T-helper 1 cell (primary cell): Measurements from ENCODE around the gene PCP4.

ENCODE experiments used
- DNase-seq, 5 donors: peaks; one replicate each; pipeline ENCODE4 v3.0.0-alpha.2; 2012 to 2020
- total RNA-seq, 4 donors: gene quantifications; one replicate each; lab custom pipeline; 2026; lab: John Stamatoyannopoulos, UW

Gene PCP4
- 0 reads per million in 4 donors for total RNA-seq

- peak in 1 of 5 donors; percentile 4 for DNase-seq
These were observed at the start of gene PCP4 for GRCh38 chr21:39867198-39867650. PCP4 (plus strand) TSS chr21:39867438; CDS start chr21:39867502, 64 bp downstream.

DNA sequence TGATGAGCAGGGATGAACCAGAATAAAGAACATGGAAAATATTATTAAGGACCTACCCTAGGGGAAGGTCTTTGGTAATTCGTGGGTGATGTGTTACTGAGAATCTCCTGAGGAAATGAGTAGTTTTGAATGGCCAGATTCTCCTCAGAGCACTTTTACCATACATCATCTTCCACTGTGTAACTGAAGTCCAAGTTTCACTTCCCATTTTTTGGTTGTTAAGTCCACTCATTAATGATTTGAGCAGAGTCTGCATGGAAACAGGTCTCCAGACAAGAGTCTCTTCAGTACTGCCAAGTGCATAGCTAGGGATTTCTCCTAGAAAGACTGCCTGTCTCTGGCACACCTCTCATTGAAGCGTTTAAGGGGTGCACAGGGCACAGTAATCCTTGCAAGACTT lies 48.7 kb upstream of the PCP4 start:
- no peak for DNase-seq

GRCh38 chr21:39822042-39822441 lies 45.2 kb upstream of the PCP4 start:
- no peak for DNase-seq

- DNase-seq = no peak
These were observed 42.0 kb upstream of the PCP4 start for GRCh38 chr21:39825250-39825649.

GRCh38 chr21:39834543-39834942 lies 32.7 kb upstream of the PCP4 start:
- DNase-seq = no peak

GRCh38 chr21:39837861-39838359 lies 29.3 kb upstream of the PCP4 start:
- no peak for DNase-seq

DNA sequence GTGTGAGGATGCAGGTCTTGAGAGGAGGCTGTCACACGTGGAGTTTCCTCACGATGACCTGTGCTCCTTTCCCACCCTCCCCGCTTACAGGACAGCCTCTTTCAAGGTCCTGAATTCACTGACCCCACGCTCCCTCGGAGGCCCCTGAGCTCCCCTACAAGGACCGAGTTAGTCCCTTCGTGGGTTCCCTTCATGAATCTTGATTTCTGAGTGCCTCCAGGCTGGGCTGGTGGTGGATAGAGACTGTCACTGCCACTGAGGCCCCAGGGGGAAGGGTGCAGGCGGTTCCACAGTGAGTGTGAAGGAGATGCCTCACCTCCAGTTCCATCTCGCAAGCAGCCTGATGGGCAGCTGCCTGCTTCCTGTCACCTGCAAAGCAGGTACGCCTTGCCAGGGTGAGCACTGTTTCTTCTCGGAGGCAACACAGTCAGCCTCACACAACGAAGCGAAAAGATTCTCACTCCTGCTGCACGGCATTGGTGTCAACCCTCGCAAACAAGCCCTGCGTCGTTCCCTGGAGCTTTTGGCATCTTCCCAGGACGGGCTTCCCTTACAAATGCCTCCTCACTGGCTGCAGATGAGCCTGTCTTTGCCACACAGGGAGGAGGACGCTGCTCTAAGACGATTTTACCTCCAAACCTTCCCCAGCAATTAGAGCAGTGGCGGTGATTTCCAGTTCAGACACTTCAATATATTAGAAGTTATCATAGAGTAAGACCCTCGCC lies 26.7 kb upstream of the PCP4 start:
- no peak for DNase-seq

DNA sequence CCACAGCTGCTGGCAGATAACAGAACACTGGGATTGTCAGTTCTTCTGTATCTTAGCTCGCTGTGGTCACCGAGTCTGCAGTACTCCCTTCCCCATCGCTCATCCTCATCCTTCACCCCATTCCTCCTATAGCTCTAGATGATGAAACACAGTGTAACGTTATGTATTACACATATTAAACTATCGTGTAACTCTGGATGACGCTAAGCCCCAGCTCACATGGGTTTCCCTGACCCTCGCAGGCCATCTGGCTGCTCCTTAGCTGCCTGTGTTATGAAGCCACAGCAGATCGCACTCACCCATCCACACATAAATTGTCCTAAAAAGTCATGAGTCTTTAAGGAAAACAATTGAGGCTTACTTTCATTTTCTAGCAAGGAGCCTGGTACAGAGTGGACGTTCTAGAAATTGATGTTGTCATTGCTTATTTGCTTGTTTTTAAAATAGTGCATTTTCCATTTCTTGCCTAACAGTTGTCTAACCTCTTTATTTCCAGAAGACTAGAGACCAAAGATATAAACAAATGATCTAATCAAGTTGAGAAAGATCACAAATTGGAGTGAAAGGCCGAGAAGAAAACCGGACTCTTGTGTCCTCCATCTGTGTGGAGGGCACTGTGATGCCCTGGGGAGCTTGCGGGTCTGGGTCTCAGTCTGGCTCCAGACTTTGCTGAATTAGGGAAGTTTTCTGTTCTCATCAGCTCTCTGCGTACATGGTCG lies 24.3 kb upstream of the PCP4 start:
- no peak for DNase-seq

- no peak for DNase-seq
These were observed 23.8 kb upstream of the PCP4 start for GRCh38 chr21:39843483-39843882.

DNA sequence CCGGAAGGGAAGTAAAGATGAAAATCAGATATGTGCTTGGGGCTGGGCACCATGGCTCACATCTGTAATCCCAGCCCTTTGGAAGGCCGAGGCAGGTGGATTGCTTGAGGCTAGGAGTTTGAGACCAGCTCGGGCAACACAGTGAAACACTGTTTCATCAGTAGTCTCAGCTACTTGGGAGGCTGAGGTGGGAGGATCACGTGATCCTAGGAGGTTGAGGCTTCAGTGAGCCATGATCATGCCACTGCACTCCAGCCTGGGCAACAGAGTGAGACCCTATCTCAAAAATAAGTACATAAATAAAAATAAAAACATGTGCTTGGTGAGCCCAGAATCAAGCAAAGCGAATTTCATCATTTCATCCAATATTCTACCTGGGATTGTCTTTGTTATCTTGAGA lies 23.3 kb upstream of the PCP4 start:
- DNase-seq = no peak

DNA sequence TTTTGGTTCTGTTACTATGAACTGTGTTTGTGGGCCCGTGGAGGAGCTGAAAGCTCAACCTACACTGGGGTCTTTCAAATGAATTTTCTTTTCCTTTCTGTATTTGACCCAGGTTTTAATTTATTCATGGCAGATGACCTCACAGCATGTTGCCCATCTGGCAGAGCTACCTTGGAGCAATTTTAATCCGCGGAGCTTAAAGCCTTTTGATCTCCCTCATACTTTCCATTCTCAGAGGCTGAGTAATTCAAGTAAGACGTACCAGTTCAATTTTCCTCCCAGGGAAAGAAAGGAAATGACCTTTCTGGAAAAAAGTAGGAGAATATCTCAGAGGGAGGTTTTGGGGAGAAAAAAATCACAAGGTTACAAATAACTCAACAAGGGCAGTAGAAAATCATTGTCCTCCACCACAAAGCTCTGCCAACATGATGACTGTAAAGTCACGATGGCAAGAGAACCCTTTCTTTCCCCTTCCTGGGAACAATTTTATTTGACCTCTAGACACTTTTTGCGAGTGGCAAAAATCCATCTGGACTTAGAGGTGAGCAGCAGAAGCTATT lies 21.6 kb upstream of the PCP4 start:
- no peak for DNase-seq

GRCh38 chr21:39847877-39848276 lies 19.4 kb upstream of the PCP4 start:
- no peak for DNase-seq

GRCh38 chr21:39849014-39849655 lies 18.1 kb upstream of the PCP4 start:
- no peak for DNase-seq

DNA sequence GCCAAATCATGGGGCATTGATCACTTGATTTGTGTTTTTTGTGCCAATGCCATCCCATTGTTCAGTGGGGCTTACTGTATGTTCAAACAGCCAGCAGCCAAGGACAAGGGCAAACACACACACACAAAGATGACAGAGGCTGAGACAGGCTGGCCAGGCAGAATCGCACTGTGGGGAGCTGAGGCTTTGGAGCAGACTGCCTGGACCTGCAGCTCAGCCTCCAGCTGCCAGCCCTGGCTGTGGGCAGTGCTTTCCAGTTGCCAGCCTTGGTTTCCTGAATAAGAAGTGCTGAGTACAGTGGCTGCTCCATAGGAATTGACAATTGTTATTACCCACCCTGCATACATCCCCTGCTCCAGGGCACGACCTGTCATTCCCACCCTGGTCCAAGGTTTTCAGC lies 16.9 kb upstream of the PCP4 start:
- no peak for DNase-seq

DNA sequence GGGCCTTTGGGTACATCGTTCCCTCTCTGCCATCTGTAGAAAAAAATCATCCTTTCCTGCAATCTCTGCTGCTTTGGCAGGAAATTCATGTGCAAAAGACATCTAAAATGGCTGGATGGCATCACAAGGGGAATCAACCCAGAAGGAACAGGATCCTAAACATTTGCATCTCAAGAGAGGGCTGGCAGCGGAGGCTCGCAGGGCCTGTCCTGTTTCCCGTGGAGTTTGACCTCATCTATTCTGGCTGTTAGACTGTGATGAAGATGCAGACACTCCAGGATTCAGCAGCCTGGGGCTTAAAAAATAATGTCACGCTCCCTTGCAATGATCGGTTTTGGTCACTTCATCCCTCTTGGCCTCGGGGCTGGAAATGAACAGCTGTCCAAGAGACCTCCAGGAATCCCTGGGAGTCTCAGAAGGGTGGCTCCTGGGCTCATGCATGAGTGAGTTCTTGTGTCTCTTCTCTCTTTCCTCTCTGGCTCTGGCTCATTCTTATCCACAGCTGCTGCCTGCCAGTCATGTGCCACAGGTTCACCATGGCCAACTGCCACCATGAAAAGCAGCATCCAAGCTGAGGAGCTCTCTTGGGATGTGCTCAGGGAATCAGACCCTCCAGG lies 16.1 kb upstream of the PCP4 start:
- no peak for DNase-seq

DNA sequence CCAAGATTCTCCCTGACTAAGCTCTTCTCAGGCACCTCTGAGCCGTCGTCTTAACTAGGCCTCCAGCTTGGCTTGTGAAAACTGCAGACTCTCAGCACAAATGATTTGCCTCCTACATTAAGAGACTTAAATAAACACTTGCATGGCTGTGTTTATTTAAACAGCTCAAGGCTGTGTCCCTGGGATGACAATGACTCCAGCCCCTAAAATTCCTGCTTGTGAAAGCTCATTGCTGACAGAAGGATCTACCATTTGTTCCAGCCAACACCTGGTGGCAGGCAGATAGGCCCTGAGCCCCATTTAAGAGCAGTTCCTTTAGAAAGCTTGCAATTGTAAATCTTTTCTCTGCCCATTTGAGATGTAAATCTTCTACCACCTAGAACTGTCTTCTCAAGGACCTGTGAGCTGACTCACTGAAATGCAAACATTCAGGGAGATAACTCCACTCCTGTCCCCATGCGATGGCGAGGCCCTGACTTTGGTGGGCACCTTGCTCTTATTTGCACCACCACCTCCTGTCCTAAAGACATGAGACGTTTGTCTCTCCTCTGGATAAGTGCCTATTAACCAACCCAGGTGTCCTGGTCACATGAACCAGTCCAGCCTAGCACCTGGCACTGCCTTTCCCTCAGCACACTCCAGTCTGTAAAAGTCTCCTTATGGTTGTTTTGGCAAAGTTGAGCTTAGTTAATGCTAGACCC lies 15.1 kb upstream of the PCP4 start:
- DNase-seq = no peak

- no peak for DNase-seq
These were observed 14.3 kb upstream of the PCP4 start for GRCh38 chr21:39852726-39853500.

- no peak for DNase-seq
These were observed 12.7 kb upstream of the PCP4 start for GRCh38 chr21:39854572-39854971.

DNA sequence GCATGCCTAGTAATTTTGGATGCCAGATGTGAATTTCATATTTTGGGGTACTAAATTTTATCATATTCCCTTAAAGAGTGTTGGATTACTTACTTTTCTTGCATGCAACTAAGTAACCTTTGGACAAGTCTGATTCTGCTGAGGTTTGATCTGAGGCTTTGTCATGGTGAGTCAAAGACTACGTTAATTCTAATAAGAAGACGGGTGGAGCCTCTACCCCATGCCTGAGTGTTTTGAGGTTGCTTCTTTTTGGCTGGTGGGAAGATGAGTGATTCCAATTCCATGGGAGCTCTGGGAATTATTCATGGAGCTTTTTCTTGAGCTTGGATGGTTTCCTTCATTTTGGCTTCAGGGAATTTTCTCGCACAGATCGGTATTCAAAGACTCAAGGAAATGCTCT lies 11.6 kb upstream of the PCP4 start:
- no peak for DNase-seq

GRCh38 chr21:39860600-39860999 lies 6.6 kb upstream of the PCP4 start:
- DNase-seq = no peak

- DNase-seq = no peak
These were observed 4.1 kb upstream of the PCP4 start for GRCh38 chr21:39863111-39863510.
